Measurements from ENCODE around the gene MAN2B2.

- TF ChIP-seq CTCF (IDR thresholded peaks at IDR 0.05) (no peak), POLR2A (IDR thresholded peaks at IDR 0.05) (no peak), POLR2AphosphoS5 (IDR thresholded peaks at IDR 0.05) (no peak)
These were observed 6.7 kb downstream of the MAN2B2 start for GRCh38 chr4:6581566-6582121.

Measured in sigmoid colon (tissue), 4 donors.